GM12872 (cell line): ENCODE data around the gene GIT1.

ENCODE experiments used
- CTCF ChIP-seq: IDR thresholded peaks from 3 replicates; pipeline ENCODE4 v1.5.1; 2011; ENCODE audit warnings: low read depth, mild to moderate bottlenecking, low read length, moderate library complexity; ENCODE audit not compliant: insufficient read depth

GIT1 gene

GRCh38 chr17:29614349-29615047, 25.1 kb upstream of the GIT1 start:
- TF ChIP-seq CTCF = no peak

- TF ChIP-seq CTCF = no peak
Measured at GRCh38 chr17:29613856-29614255, 24.4 kb upstream of the GIT1 start.

- TF ChIP-seq CTCF = peak; percentile 82
Measured at GRCh38 chr17:29613352-29613837, 23.9 kb upstream of the GIT1 start.

- no peak for TF ChIP-seq CTCF
Measured at GRCh38 chr17:29612404-29613280, 23.2 kb upstream of the GIT1 start.

GRCh38 chr17:29612094-29612403, 22.6 kb upstream of the GIT1 start:
- TF ChIP-seq CTCF = no peak

GRCh38 chr17:29611351-29612093, 22.1 kb upstream of the GIT1 start:
- no peak for TF ChIP-seq CTCF

GRCh38 chr17:29610395-29610794, 20.9 kb upstream of the GIT1 start:
- no peak for TF ChIP-seq CTCF
